Activated B cell treated with CpG ODN at 0.5 μM for 24 hours (primary cell): ENCODE data around the gene FUZ. TPM values are rescaled to one million over a fixed set of nuclear protein-coding genes. Genes with fewer than 3 reads are reported as not detected.
A peak's percentile ranks its signal among the peaks of the same experiment; 100 is the strongest.

Experiments
- ATAC-seq: fragments of 200-7000 bp; cut with Tn5 transposase; one replicate; pipeline ENCODE4 v1.10.0; 2021; ENCODE audit warnings: low read depth, mild to moderate bottlenecking, moderate library complexity
- CTCF ChIA-PET: fragments of 350-600 bp; sonication (Branson Sonifier 250); formaldehyde crosslinking; loops from one replicate; lab custom pipeline; 2021; ENCODE audit warnings: antibody characterized with exemption; lab: Charles Lee
- POLR2A ChIA-PET: fragments of 350-600 bp; sonication (Branson Sonifier 250); formaldehyde crosslinking; loops from one replicate; lab custom pipeline; 2021; ENCODE audit warnings: antibody characterized with exemption; lab: Charles Lee
- DNase-seq: peaks from one replicate; pipeline ENCODE4 v3.0.0; 2022
- H3K27ac Mint-ChIP-seq: one replicate; pipeline ENCODE4 v1.8.0; 2020; ENCODE audit warnings: mixed read lengths
- H3K27me3 Mint-ChIP-seq: one replicate; pipeline ENCODE4 v1.8.0; 2021; ENCODE audit warnings: mixed read lengths
- H3K36me3 Mint-ChIP-seq: one replicate; pipeline ENCODE4 v1.8.0; 2021; ENCODE audit warnings: low read depth, mixed read lengths
- H3K4me1 Mint-ChIP-seq: one replicate; pipeline ENCODE4 v1.8.0; 2021; ENCODE audit warnings: mixed read lengths
- H3K4me3 Mint-ChIP-seq: one replicate; pipeline ENCODE4 v1.8.0; 2020; ENCODE audit warnings: mild to moderate bottlenecking, mixed read lengths
- H3K9me3 Mint-ChIP-seq: one replicate; pipeline ENCODE4 v1.8.0; 2020; ENCODE audit warnings: mixed read lengths
- CTCF ChIP-seq: fragments of 200-600 bp; IDR thresholded peaks from one replicate; pipeline ENCODE4 v1.8.0; 2022; ENCODE audit warnings: antibody characterized with exemption, mild to moderate bottlenecking
- intact Hi-C: fragments of 100-400 bp; cut with micrococcal nuclease; formaldehyde crosslinking; loops from one replicate; pipeline ENCODE4 v1.15.1; 2024
- total RNA-seq: library from RNA; stranded (reverse); gene quantifications from 2 replicates; pipeline ENCODE4 v1.2.3, GENCODE V29; 2022

FUZ gene
- total RNA-seq, 1 donor from 2014 or later, result 12.0 TPM

GRCh38 chr19:49818649-49819370, 5.7 kb upstream of the FUZ start:
- ATAC-seq (no peak), DNase-seq (no peak)
- intact Hi-C loops, result loop anchor here (1.0 to 5.0 kb wide), 5 partner anchors 24 to 178 kb away; partner anchors contain the start of genes PNKP, PRMT1 and RRAS
- ChIA-PET CTCF (interaction anchor here (2.1 kb wide), 1 partner anchor 32 kb away, joined by 4 read pairs; the partner anchor contains the start of gene PTOV1), POLR2A (interaction anchor here (0.6 to 1.9 kb wide), 10 partner anchors 18 to 323 kb away, joined by 3 to 19 read pairs (median 4); partner anchors contain the start of genes PTOV1 and RPS11)
- H3K4me3 Mint-ChIP-seq, result peak overlapping the region; percentile 98
- H3K27ac Mint-ChIP-seq, result peak overlapping the region; percentile 99
- H3K9me3 Mint-ChIP-seq, result no peaks in the 10 kb centered on the region
- peaks cover 41% of the 10 kb centered on the region for H3K4me1 Mint-ChIP-seq
- no peaks in the 10 kb centered on the region for H3K27me3 Mint-ChIP-seq
- H3K36me3 Mint-ChIP-seq, result peaks cover 29% of the 10 kb centered on the region
- TF ChIP-seq CTCF, result no peak

GRCh38 chr19:49817964-49818648, 5.0 kb upstream of the FUZ start, which contains the start of gene MED25:
MED25 (plus strand) TSS chr19:49818289; CDS start chr19:49818342, 53 bp downstream.
- ATAC-seq (peak; percentile 59), DNase-seq (peak; percentile 91)
- Mint-ChIP-seq H3K27ac (peak within 1 kb of the TSS; percentile 99), H3K36me3 (peaks cover 24% of the 10 kb centered on the region), H3K4me3 (peak within 1 kb of the TSS; percentile 98), H3K4me1 (peaks cover 40% of the 10 kb centered on the region), H3K9me3 (no peaks in the 10 kb centered on the region), H3K27me3 (no peaks in the 10 kb centered on the region)
- CTCF ChIA-PET, result interaction anchor here (2.1 kb wide), 1 partner anchor 33 kb away, joined by 4 read pairs; the partner anchor contains the start of gene PTOV1
- no peak for TF ChIP-seq CTCF
- POLR2A ChIA-PET, result interaction anchor here (0.5 to 2.1 kb wide), 10 partner anchors 25 to 1180 kb away, joined by 3 to 19 read pairs (median 5); partner anchors contain the start of genes AKT1S1, AP2A1, PTOV1 and TBC1D17
- intact Hi-C loops, result loop anchor here (1.0 to 5.0 kb wide), 7 partner anchors 25 to 207 kb away; partner anchors contain the start of genes AKT1S1, PNKP, PRMT1 and RRAS

GRCh38 chr19:49816590-49816989, 3.5 kb upstream of the FUZ start:
- TF ChIP-seq CTCF, result no peak
- ChIA-PET POLR2A (interaction anchor here (2.1 kb wide), 1 partner anchor 50 kb away, joined by 4 read pairs; the partner anchor contains the start of gene AP2A1), CTCF (no interaction called here)
- DNase-seq, result no peak
- no peak overlapping the region for H3K4me3 Mint-ChIP-seq
- peaks cover 23% of the 10 kb centered on the region for H3K36me3 Mint-ChIP-seq
- ATAC-seq, result no peak
- no peaks in the 10 kb centered on the region for H3K9me3 Mint-ChIP-seq
- intact Hi-C loops, result loop anchor here (5.0 kb wide), 1 partner anchor 139 kb away; the partner anchor contains the start of gene PRMT1
- H3K4me1 Mint-ChIP-seq, result peaks cover 49% of the 10 kb centered on the region
- H3K27me3 Mint-ChIP-seq, result no peaks in the 10 kb centered on the region
- H3K27ac Mint-ChIP-seq, result peak overlapping the region; percentile 99

GRCh38 chr19:49814010-49814409, 918 bp upstream of the FUZ start:
- POLR2A ChIA-PET, result interaction anchor here (0.7 to 2.8 kb wide), 15 partner anchors 30 to 515 kb away, joined by 3 to 23 read pairs (median 8); partner anchors contain the start of genes AKT1S1, ALDH16A1, AP2A1 and IL4I1
- ATAC-seq (no peak), DNase-seq (no peak)
- Mint-ChIP-seq H3K36me3 (peaks cover 14% of the 10 kb centered on the region), H3K27ac (peak overlapping the region; percentile 99), H3K27me3 (no peaks in the 10 kb centered on the region), H3K4me1 (peaks cover 43% of the 10 kb centered on the region), H3K9me3 (no peaks in the 10 kb centered on the region), H3K4me3 (peak overlapping the region; percentile 24)
- CTCF ChIA-PET, result no interaction called here
- intact Hi-C loops, result no loop called here
- TF ChIP-seq CTCF, result no peak
